OCI-LY7 (cell line): ENCODE measurements around the gene TPPP3. TPM values are rescaled to one million over a fixed set of nuclear protein-coding genes. Genes with fewer than 3 reads are reported as not detected.

Experiments used
- BruUV-seq: library from RNA; stranded (reverse); fragments of 400-500 nt; replicated peaks from 2 replicates; lab custom pipeline; 2021; lab: Mats Ljungman, UMichigan
- CTCF ChIA-PET: fragments of 300-600 bp; sonication (Branson Sonifier 250); formaldehyde crosslinking; loops from one replicate; lab custom pipeline; 2022; ENCODE audit warnings: antibody characterized with exemption; ENCODE audit not compliant: unreplicated experiment; lab: Charles Lee
- POLR2A ChIA-PET: fragments of 300-600 bp; sonication (Branson Sonifier 250); formaldehyde crosslinking; loops from one replicate; lab custom pipeline; 2022; ENCODE audit warnings: antibody characterized with exemption; lab: Charles Lee
- DNase-seq: peaks from one replicate; pipeline ENCODE4 v3.0.0-alpha.2; 2015; ENCODE audit warnings: low spot score
- H2AFZ ChIP-seq: fragments of 200-600 bp; sonication (generic), shearing (Covaris generic); 2 replicates; pipeline ENCODE4 v1.6.1; 2014; ENCODE audit warnings: mild to moderate bottlenecking, antibody characterized with exemption, low read length, moderate library complexity
- H3K27ac ChIP-seq: fragments of 200-600 bp; sonication (generic); 2 replicates; pipeline ENCODE4 v1.5.1; 2014; ENCODE audit warnings: mixed run types, low read depth, mild to moderate bottlenecking, moderate library complexity, low read length, inconsistent platforms; ENCODE audit not compliant: poor library complexity, severe bottlenecking
- H3K36me3 ChIP-seq: fragments of 200-600 bp; sonication (generic); 2 replicates; pipeline ENCODE4 v1.6.1; 2014; ENCODE audit warnings: mild to moderate bottlenecking, antibody characterized with exemption, low read length, moderate library complexity, mixed read lengths; ENCODE audit not compliant: insufficient read depth
- H3K4me1 ChIP-seq: fragments of 200-600 bp; sonication (generic); 2 replicates; pipeline ENCODE4 v1.5.1; 2014; ENCODE audit warnings: mild to moderate bottlenecking, low read length; ENCODE audit not compliant: insufficient read depth, poor library complexity, severe bottlenecking
- H3K4me2 ChIP-seq: fragments of 200-600 bp; sonication (generic); 2 replicates; pipeline ENCODE4 v1.6.1; 2014; ENCODE audit warnings: mild to moderate bottlenecking, low read length
- H3K4me3 ChIP-seq: fragments of 200-600 bp; sonication (generic); 2 replicates; pipeline ENCODE4 v1.5.1; 2014; ENCODE audit warnings: mild to moderate bottlenecking, low read depth, low read length; ENCODE audit not compliant: poor library complexity, severe bottlenecking
- H3K79me2 ChIP-seq: fragments of 200-600 bp; sonication (generic); 2 replicates; pipeline ENCODE4 v1.6.1; 2016; ENCODE audit warnings: low read depth, mild to moderate bottlenecking, low read length, moderate library complexity, mixed read lengths; ENCODE audit not compliant: insufficient read depth
- H3K9me2 ChIP-seq: fragments of 200-600 bp; sonication (generic); 2 replicates; pipeline ENCODE4 v1.6.1; 2016; ENCODE audit warnings: mild to moderate bottlenecking, low read length, mixed read lengths; ENCODE audit not compliant: insufficient read depth
- H3K9me3 ChIP-seq: fragments of 200-600 bp; sonication (generic); 2 replicates; pipeline ENCODE4 v1.6.1; 2014; ENCODE audit warnings: mild to moderate bottlenecking, mixed run types, low read length, mixed read lengths
- H4K20me1 ChIP-seq: fragments of 200-600 bp; sonication (generic); 2 replicates; pipeline ENCODE4 v1.6.1; 2014; ENCODE audit warnings: mild to moderate bottlenecking, antibody characterized with exemption, low read length, moderate library complexity, mixed read lengths; ENCODE audit not compliant: insufficient read depth
- CTCF ChIP-seq: fragments of 200-600 bp; sonication (generic); conservative IDR thresholded peaks from 2 replicates; pipeline ENCODE4 v1.5.1; 2014; ENCODE audit warnings: mild to moderate bottlenecking, antibody characterized with exemption, low read length, moderate library complexity, mixed read lengths
- EZH2phosphoT487 ChIP-seq: fragments of 200-600 bp; sonication (generic); IDR thresholded peaks from 2 replicates; pipeline ENCODE4 v1.6.1; 2018; ENCODE audit warnings: low read depth, borderline replicate concordance, mild to moderate bottlenecking, mixed run types, antibody characterized with exemption, low read length, moderate library complexity, mixed read lengths
- intact Hi-C: fragments of 100-400 bp; cut with micrococcal nuclease; formaldehyde crosslinking; loops from one replicate; pipeline ENCODE4 v1.10.0; 2022; ENCODE audit not compliant: unreplicated experiment
- total RNA-seq, 2 experiments: library from RNA; depleted of rRNA in 1 of 2; stranded (reverse); fragments of >200 nt in 1 of 2; shearing (Covaris generic) in 1 of 2; gene quantifications; 2 replicates each; pipeline ENCODE4 v1.2.3, GENCODE V29; 2014 to 2022

Gene TPPP3
- total RNA-seq, 2 experiments from 2014 or later: not detected

GRCh38 chr16:67399749-67400704 is 6.7 kb upstream of the TPPP3 start:
- TF ChIP-seq CTCF: peak; percentile 9
- TF ChIP-seq EZH2phosphoT487: no peak
- H3K4me3 ChIP-seq: no peak overlapping the region
- BruUV-seq: no TSS peak

GRCh38 chr16:67399218-67399733 is 6.0 kb upstream of the TPPP3 start:
- CTCF ChIA-PET: interaction anchor here (0.6 kb wide), 2 partner anchors 18 to 524 kb away, joined by 3 read pairs; no protein-coding TSS in a partner anchor
- POLR2A ChIA-PET: no interaction called here

More at GRCh38 chr16:67399749-67400704, 6.7 kb upstream of the TPPP3 start:
- H3K79me2 ChIP-seq: no peaks in the 10 kb centered on the region
- no peak for DNase-seq
- H3K4me2 ChIP-seq: no peak overlapping the region
- CTCF ChIA-PET: interaction anchor here (0.6 kb wide), 2 partner anchors 18 to 525 kb away, joined by 3 read pairs; no protein-coding TSS in a partner anchor
- intact Hi-C loops: loop anchor here (1.0 to 5.0 kb wide), 3 partner anchors 53 to 140 kb away; partner anchors contain the start of gene PLEKHG4
- no peaks in the 10 kb centered on the region for H3K9me2 ChIP-seq
- H3K27ac ChIP-seq: no peak overlapping the region
- POLR2A ChIA-PET: no interaction called here
- no peak overlapping the region for H2AFZ ChIP-seq
- no peaks in the 10 kb centered on the region for H3K4me1 ChIP-seq
- no peaks in the 10 kb centered on the region for H4K20me1 ChIP-seq
- H3K9me3 ChIP-seq: no peaks in the 10 kb centered on the region
- H3K36me3 ChIP-seq: no peaks in the 10 kb centered on the region

More at GRCh38 chr16:67399218-67399733, 6.0 kb upstream of the TPPP3 start:
- intact Hi-C loops: loop anchor here (1.0 to 5.0 kb wide), 3 partner anchors 52 to 139 kb away; partner anchors contain the start of gene PLEKHG4
- no peak overlapping the region for H3K4me3 ChIP-seq
- H3K79me2 ChIP-seq: no peaks in the 10 kb centered on the region
- BruUV-seq: no TSS peak
- no peaks in the 10 kb centered on the region for H3K9me3 ChIP-seq
- peak; percentile 52 for DNase-seq
- H3K9me2 ChIP-seq: no peaks in the 10 kb centered on the region
- TF ChIP-seq EZH2phosphoT487: no peak
- peak; percentile 78 for TF ChIP-seq CTCF
- H3K27ac ChIP-seq: no peak overlapping the region
- H3K4me2 ChIP-seq: no peak overlapping the region
- no peaks in the 10 kb centered on the region for H4K20me1 ChIP-seq
- no peaks in the 10 kb centered on the region for H3K4me1 ChIP-seq
- H2AFZ ChIP-seq: no peak overlapping the region
- no peaks in the 10 kb centered on the region for H3K36me3 ChIP-seq
